Fibroblast of pulmonary artery (primary cell): ENCODE results near the gene MACROD2.

Experiments used
- DNase-seq: peaks from one replicate; pipeline ENCODE4 v3.0.0-alpha.2; 2010; ENCODE audit warnings: low read depth
- H3K4me3 ChIP-seq: replicated peaks from 2 replicates; pipeline ENCODE4 v1.5.1; 2011; ENCODE audit warnings: low read depth, mild to moderate bottlenecking, control low read depth, low read length, moderate library complexity
- TF ChIP-seq, protein P1 (sequence below): IDR thresholded peaks from 2 replicates; pipeline ENCODE4 v1.5.1; 2011; ENCODE audit warnings: mild to moderate bottlenecking, control low read depth, low read length, inconsistent platforms; ENCODE audit errors: missing control alignments

The MACROD2 gene

DNA sequence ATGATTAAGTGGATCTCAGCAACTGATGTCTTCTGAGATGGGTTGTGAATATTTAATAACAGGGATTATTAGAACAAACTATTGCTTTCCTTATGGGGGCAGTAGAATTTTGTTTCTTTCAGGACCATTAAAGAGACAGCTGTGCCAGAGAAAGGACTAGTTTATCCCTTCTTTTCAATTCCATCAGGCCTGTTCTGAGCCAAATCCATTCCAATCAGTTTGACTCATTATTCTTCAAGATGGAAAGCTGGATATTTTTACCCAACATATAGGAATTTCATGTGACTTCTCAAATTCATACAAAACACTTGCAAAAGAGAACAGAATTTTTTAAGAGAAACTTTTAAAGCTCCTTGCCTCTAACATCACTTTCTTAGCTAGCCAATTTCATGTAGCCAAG lies 1064.1 kb downstream of the MACROD2 start:
- no peak for DNase-seq
- TF ChIP-seq, protein P1, sequence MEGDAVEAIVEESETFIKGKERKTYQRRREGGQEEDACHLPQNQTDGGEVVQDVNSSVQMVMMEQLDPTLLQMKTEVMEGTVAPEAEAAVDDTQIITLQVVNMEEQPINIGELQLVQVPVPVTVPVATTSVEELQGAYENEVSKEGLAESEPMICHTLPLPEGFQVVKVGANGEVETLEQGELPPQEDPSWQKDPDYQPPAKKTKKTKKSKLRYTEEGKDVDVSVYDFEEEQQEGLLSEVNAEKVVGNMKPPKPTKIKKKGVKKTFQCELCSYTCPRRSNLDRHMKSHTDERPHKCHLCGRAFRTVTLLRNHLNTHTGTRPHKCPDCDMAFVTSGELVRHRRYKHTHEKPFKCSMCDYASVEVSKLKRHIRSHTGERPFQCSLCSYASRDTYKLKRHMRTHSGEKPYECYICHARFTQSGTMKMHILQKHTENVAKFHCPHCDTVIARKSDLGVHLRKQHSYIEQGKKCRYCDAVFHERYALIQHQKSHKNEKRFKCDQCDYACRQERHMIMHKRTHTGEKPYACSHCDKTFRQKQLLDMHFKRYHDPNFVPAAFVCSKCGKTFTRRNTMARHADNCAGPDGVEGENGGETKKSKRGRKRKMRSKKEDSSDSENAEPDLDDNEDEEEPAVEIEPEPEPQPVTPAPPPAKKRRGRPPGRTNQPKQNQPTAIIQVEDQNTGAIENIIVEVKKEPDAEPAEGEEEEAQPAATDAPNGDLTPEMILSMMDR: no peak
- H3K4me3 ChIP-seq: no peak overlapping the region

DNA sequence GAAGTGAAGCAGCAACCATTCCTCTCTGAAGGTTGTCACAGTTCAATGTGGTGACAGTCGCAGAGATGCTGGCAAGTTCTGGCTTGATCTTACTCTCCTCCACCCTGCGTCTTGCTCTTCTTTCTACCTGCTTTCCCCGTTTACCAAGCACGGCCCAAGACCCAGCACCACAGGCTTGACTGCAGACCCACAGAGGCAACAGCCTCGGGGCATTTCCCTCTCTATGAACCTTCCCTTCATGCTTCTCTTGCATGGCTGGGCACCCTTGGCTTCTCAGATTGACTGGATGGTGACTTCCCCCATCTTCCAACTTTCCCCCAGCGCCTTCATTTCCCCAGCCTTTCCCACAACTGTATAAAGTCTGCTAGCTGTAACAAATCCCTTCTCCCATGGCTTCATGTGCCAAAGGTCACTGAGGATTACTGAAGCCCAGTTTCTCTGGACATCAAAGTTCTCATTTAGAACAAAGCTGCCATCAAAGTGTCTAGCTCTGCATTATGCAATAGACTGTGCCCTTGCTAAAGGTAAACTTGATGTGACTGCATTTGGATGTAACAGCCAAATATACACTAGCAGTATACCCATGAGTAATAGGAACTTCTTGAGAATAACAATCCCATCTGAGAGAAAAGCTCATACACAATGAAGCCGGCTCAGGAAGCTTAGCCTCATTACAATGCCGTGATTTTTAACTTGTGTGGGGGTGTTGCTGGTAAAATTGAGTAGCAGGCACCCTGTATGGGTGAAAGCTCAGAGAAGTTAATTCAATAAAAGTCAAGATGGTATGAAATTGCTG lies 1065.1 kb downstream of the MACROD2 start:
- DNase-seq: no peak
- no peak overlapping the region for H3K4me3 ChIP-seq
- TF ChIP-seq, protein P1: no peak

GRCh38 chr20:15061061-15061430 lies 1065.7 kb downstream of the MACROD2 start:
- TF ChIP-seq, protein P1: no peak
- no peak for DNase-seq
- H3K4me3 ChIP-seq: no peak overlapping the region

- H3K4me3 ChIP-seq: no peak overlapping the region
- TF ChIP-seq, protein P1: no peak
- DNase-seq: no peak
These were observed 1066.6 kb downstream of the MACROD2 start for GRCh38 chr20:15061955-15062354.

- no peak overlapping the region for H3K4me3 ChIP-seq
- TF ChIP-seq, protein P1: no peak
- peak; percentile 3 for DNase-seq
These were observed 1067.8 kb downstream of the MACROD2 start for GRCh38 chr20:15063081-15063480.

DNA sequence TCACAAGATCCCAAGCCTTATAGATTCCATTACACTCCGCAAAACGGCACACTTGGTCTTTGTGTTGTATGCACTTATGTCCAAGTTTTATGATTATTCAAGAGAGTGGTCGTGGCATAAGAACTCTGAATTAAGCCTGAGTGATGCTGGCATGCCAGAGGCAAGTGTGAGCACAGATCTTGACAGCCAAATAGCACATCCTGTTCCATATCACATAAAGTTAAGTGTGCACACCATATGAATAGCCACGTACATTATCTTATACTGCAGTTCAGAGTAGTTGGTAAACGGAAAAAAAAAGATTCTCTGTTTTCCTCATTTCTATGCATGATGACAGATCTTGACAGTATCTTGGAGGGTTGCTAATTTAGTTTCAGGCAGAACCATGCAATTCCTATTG lies 1069.4 kb downstream of the MACROD2 start:
- no peak overlapping the region for H3K4me3 ChIP-seq
- DNase-seq: no peak
- TF ChIP-seq, protein P1: no peak

GRCh38 chr20:15065794-15066193 lies 1070.5 kb downstream of the MACROD2 start:
- TF ChIP-seq, protein P1: no peak
- H3K4me3 ChIP-seq: no peak overlapping the region
- no peak for DNase-seq
